C1 segment of cervical spinal cord (tissue), 14 donors: ENCODE results near the gene KLRF1.
"Not testable (repeated sequence)": the region's sequence is repeated elsewhere in the genome, so short reads cannot be mapped to it uniquely, and the experiment has no call there.

Experiments
- DNase-seq, 14 donors: peaks; one replicate each; lab custom pipeline; 2025; lab: John Stamatoyannopoulos, UW

KLRF1 gene

GRCh38 chr12:9869307-9870161, 42.3 kb downstream of the KLRF1 start, which contains the start of gene CLEC2B:
CLEC2B (minus strand) TSS chr12:9869354.
- peak in 1 of 14 donors; percentile 2 for DNase-seq

GRCh38 chr12:9870286-9870866, 43.1 kb downstream of the KLRF1 start:
- no peak for DNase-seq

GRCh38 chr12:9872162-9872561, 44.9 kb downstream of the KLRF1 start:
- DNase-seq = no peak

- DNase-seq = no peak
These were observed 45.5 kb downstream of the KLRF1 start for GRCh38 chr12:9872742-9873141.

GRCh38 chr12:9876120-9876519, 48.8 kb downstream of the KLRF1 start:
- not testable (repeated sequence) for DNase-seq

- no peak for DNase-seq
These were observed 53.3 kb downstream of the KLRF1 start for GRCh38 chr12:9880532-9881078.

GRCh38 chr12:9881246-9881645, 54.0 kb downstream of the KLRF1 start, which contains the start of gene KLRF2:
KLRF2 (plus strand) TSS chr12:9881489; CDS start chr12:9881596, 107 bp downstream.
- DNase-seq = no peak

GRCh38 chr12:9881988-9882387, 54.7 kb downstream of the KLRF1 start:
- no peak for DNase-seq

- no peak for DNase-seq
These were observed 55.9 kb downstream of the KLRF1 start for GRCh38 chr12:9883175-9883574.

- DNase-seq = no peak
These were observed 61.5 kb downstream of the KLRF1 start for GRCh38 chr12:9888665-9889273.
